ENCODE results near the gene ELFN2.

Gene ELFN2

DNA sequence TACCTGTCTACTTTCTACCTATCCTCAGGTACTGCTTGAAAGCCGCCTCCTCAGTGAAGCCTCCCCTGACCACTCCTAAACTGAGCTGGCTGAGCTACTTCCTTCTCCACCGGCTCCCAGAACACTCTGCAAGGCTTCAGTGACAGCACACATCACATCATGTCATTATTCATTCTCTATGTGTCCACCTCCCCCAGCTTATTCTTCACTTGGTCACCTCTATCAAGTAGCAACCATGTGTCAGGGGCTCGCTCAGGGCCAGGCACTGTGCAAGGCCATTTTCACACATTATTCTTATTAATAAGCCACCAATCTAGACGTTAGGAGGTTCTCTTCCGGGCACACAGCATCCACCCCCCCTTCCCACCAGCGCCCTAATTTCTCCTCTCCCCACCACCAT, 3.7 kb upstream of the ELFN2 start:
- peaks cover 6% of the 10 kb centered on the region for H3K27me3 ChIP-seq (replicated peaks; ENCODE audit: control insufficient read depth, insufficient read depth, low read length)
- no peak for TF ChIP-seq CTCF (IDR thresholded peaks at IDR 0.05; ENCODE audit: insufficient read depth, low read length, poor library complexity, severe bottlenecking)

DNA sequence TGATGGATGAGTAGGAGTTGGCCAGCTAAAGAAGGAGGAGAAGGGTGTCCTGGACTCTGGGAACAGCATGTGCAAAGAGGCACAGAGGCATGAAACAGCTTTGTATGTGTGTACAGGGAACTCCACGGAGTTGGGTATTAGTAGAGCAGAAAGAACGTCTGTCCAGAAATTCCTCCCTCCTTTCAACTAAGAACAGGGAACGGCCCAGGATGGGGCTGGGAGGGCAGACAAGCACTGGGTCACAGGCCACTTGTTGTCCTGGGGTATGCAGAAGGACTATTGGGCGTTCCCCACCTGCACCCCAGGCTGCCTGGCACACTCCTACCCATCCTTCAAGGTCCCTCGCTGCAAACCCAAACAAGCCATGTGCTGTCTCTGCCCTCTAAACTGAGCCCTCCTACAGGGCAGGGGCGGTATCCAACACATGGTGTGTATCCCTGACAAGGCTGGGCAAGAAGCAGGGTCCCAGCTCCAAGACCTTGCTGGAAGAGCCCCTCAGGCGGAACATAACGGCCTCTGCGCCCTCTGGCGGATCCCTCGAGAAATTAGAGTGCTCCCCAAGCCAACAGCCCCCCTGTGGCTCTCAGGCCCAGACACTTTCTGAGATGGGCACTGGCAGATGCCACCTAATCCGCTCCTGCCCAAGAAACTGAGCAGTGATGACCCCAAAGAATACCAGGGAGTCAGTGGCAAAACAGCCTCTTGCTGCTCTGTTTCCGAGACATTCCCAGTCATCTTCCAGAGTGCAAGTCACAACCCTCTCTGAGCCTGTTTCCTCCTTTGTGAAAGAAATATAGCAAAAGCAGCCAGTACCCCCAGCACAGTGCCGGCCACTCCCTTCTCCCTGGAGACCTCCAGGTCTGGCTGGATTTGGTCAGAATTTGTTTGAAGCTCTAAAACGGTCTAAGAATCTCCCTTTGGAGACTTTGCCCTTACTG, 1.6 kb upstream of the ELFN2 start:
- peak; percentile 91 for TF ChIP-seq CTCF (IDR thresholded peaks at IDR 0.05; ENCODE audit: insufficient read depth, low read length, poor library complexity, severe bottlenecking)
- H3K27me3 ChIP-seq (replicated peaks; ENCODE audit: control insufficient read depth, insufficient read depth, low read length) = peaks cover 6% of the 10 kb centered on the region
- DNase-seq (ENCODE audit: extremely low read depth, insufficient read length) = no peak
- H3K4me3 ChIP-seq (replicated peaks; ENCODE audit: low read depth, low read length) = no peak overlapping the region
- no peaks in the 10 kb centered on the region for H3K36me3 ChIP-seq (ENCODE audit: control insufficient read depth, insufficient read depth, low read length)

More for the DNA sequence above, 3.7 kb upstream of the ELFN2 start:
- no peak for DNase-seq (ENCODE audit: extremely low read depth, insufficient read length)
- no peaks in the 10 kb centered on the region for H3K36me3 ChIP-seq (ENCODE audit: control insufficient read depth, insufficient read depth, low read length)
- no peak overlapping the region for H3K4me3 ChIP-seq (replicated peaks; ENCODE audit: low read depth, low read length)

- no peak for DNase-seq (ENCODE audit: extremely low read depth, insufficient read length)
- Histone ChIP-seq H3K27me3 (replicated peaks; ENCODE audit: control insufficient read depth, insufficient read depth, low read length) (peaks cover 6% of the 10 kb centered on the region), H3K4me3 (replicated peaks; ENCODE audit: low read depth, low read length) (no peak overlapping the region), H3K36me3 (ENCODE audit: control insufficient read depth, insufficient read depth, low read length) (no peaks in the 10 kb centered on the region)
- TF ChIP-seq CTCF (IDR thresholded peaks at IDR 0.05; ENCODE audit: insufficient read depth, low read length, poor library complexity, severe bottlenecking) = no peak
These were observed 694 bp upstream of the ELFN2 start for GRCh38 chr22:37427711-37428635.

DNA sequence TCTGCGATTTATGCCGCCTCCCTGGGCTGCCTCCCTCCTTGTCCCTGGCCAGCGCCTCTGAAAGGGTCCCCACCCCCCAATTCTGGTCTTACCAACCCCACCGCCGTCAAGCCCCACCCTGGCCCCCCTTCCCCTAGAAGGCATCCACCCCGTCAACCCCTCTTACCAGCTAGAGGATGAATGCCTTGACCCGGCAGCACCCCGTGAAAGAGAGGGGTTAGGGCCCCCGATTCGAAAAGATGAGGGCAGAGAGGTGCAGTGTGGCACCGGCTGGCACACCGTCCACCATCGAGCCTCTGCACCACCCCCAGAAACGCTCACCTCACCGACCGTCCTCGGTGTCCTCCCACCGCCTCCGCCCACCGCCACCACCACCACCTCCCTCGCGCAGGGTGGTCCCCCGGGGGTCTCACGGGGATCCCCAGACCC, 559 bp downstream of the ELFN2 start:
- no peak for TF ChIP-seq CTCF (IDR thresholded peaks at IDR 0.05; ENCODE audit: insufficient read depth, low read length, poor library complexity, severe bottlenecking)
- Histone ChIP-seq H3K36me3 (ENCODE audit: control insufficient read depth, insufficient read depth, low read length) (no peaks in the 10 kb centered on the region), H3K4me3 (replicated peaks; ENCODE audit: low read depth, low read length) (no peak overlapping the region), H3K27me3 (replicated peaks; ENCODE audit: control insufficient read depth, insufficient read depth, low read length) (peaks cover 6% of the 10 kb centered on the region)
- no peak for DNase-seq (ENCODE audit: extremely low read depth, insufficient read length)

GRCh38 chr22:37425800-37426705, 1.2 kb downstream of the ELFN2 start:
- DNase-seq (ENCODE audit: extremely low read depth, insufficient read length) = no peak
- no peaks in the 10 kb centered on the region for H3K36me3 ChIP-seq (ENCODE audit: control insufficient read depth, insufficient read depth, low read length)
- no peak for TF ChIP-seq CTCF (IDR thresholded peaks at IDR 0.05; ENCODE audit: insufficient read depth, low read length, poor library complexity, severe bottlenecking)
- peaks cover 9% of the 10 kb centered on the region for H3K27me3 ChIP-seq (replicated peaks; ENCODE audit: control insufficient read depth, insufficient read depth, low read length)
- no peak overlapping the region for H3K4me3 ChIP-seq (replicated peaks; ENCODE audit: low read depth, low read length)

Measured in GM06990 (cell line).